ENCODE results near the gene HSPA4L. TPM values are rescaled to one million over a fixed set of nuclear protein-coding genes. Genes with fewer than 3 reads are reported as not detected.
A peak's percentile ranks its signal among the peaks of the same experiment; 100 is the strongest.

HSPA4L gene
- total RNA-seq, 6 experiments from 2014 or later: 1.8 to 14.9 (median 13.0) TPM

DNA sequence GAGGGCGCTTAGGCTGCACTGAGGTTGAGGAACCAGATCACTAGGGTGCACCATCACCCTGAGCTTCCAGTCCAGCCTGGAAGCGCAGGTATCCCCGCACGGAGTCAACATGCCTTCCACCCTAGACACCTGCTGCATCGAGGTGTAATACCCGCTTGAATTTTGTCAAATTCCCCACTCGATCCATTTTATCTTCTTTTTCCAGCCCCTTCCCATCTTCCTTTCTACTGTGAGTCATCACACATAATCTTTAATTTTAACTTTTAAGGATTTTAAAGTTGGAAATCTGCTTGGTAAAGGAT, 99.4 kb downstream of the HSPA4L start:
- no peaks in the 10 kb centered on the region for H3K36me3 ChIP-seq
- H3K4me1 ChIP-seq: peaks cover 0 to 5% (median 0%) of the 10 kb centered on the region in 4 donors
- peak overlapping the region; percentile 69 to 82 (median 69) for H3K4me3 ChIP-seq
- no peak overlapping the region for H3K27ac ChIP-seq
- TF ChIP-seq, protein P1, sequence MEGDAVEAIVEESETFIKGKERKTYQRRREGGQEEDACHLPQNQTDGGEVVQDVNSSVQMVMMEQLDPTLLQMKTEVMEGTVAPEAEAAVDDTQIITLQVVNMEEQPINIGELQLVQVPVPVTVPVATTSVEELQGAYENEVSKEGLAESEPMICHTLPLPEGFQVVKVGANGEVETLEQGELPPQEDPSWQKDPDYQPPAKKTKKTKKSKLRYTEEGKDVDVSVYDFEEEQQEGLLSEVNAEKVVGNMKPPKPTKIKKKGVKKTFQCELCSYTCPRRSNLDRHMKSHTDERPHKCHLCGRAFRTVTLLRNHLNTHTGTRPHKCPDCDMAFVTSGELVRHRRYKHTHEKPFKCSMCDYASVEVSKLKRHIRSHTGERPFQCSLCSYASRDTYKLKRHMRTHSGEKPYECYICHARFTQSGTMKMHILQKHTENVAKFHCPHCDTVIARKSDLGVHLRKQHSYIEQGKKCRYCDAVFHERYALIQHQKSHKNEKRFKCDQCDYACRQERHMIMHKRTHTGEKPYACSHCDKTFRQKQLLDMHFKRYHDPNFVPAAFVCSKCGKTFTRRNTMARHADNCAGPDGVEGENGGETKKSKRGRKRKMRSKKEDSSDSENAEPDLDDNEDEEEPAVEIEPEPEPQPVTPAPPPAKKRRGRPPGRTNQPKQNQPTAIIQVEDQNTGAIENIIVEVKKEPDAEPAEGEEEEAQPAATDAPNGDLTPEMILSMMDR (IDR thresholded peaks at IDR 0.05): peak in 2 of 4 donors; percentile 6 to 16
- TF ChIP-seq POLR2A (IDR thresholded peaks at IDR 0.05): no peak
- no peaks in the 10 kb centered on the region for H3K9me3 ChIP-seq
- peak in 1 of 3 donors; percentile 46 for DNase-seq
- ATAC-seq: peak; percentile 67 to 78 (median 72)
- H3K27me3 ChIP-seq: no peaks in the 10 kb centered on the region
- intact Hi-C loops (cut with DNase I): no loop called here
- 1% methylated on average over 6 of the region's 7 CpGs for WGBS (ENCODE audit: insufficient coverage, low coverage, low lambda C conversion rate, missing lambda C conversion rate)

DNA sequence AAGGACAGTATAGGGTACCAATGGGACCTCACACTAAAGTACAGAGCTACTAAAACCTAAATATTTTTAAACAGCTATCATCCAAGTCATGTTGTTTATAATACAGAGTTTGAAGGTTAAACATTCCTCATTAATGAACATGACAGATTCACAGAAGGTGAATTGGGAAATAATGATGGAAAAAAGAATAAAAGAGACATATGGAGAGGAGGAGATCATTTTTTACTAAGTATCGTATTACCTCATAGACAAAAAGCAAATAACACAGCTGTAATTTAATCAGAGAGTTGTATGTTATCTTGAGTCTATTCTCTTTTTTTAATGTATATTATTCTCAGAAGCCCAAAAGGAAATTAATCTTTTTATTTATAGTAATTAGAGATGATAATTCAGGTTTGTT, 106.4 kb downstream of the HSPA4L start:
- TF ChIP-seq, protein P1 (IDR thresholded peaks at IDR 0.05): no peak
- no peak for TF ChIP-seq POLR2A (IDR thresholded peaks at IDR 0.05)
- no peak for ATAC-seq
- no peak overlapping the region for H3K27ac ChIP-seq
- H3K4me1 ChIP-seq: no peaks in the 10 kb centered on the region
- no peaks in the 10 kb centered on the region for H3K9me3 ChIP-seq
- intact Hi-C loops (cut with DNase I): no loop called here
- DNase-seq: no peak
- no peaks in the 10 kb centered on the region for H3K27me3 ChIP-seq
- H3K36me3 ChIP-seq: no peaks in the 10 kb centered on the region
- 100% methylated on average over 1 of the region's 1 CpG for WGBS (ENCODE audit: insufficient coverage, low coverage, low lambda C conversion rate, missing lambda C conversion rate)
- no peak overlapping the region for H3K4me3 ChIP-seq

DNA sequence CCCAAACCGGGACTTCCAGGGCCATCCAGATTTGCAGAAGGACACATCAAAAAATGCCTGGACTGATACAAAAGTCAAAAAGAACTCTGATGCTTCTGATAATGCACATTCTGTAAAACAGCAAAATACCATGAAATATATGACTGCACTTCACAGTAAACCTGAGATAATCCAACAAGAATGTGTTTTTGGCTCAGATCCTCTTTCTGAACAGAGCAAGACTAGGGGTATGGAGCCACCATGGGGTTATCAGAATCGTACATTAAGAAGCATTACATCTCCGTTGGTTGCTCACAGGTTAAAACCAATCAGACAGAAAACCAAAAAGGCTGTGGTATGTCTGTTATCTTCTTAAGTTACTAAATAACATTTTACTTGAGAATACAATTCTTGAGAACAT, 107.8 kb downstream of the HSPA4L start:
- Histone ChIP-seq H3K9me3 (no peaks in the 10 kb centered on the region), H3K36me3 (no peaks in the 10 kb centered on the region), H3K27ac (no peak overlapping the region), H3K4me3 (no peak overlapping the region), H3K4me1 (no peaks in the 10 kb centered on the region), H3K27me3 (no peaks in the 10 kb centered on the region)
- DNase-seq: no peak
- no peak for TF ChIP-seq POLR2A (IDR thresholded peaks at IDR 0.05)
- TF ChIP-seq, protein P1 (IDR thresholded peaks at IDR 0.05): no peak
- WGBS (ENCODE audit: insufficient coverage, low coverage, low lambda C conversion rate, missing lambda C conversion rate): 76% methylated on average over 3 of the region's 3 CpGs
- intact Hi-C loops (cut with DNase I): no loop called here
- ATAC-seq: no peak

Other genes with a start within 250 kb of the HSPA4L start
- 1 to 10 TPM; 1.1 to 2.0 (median 1.3) TPM for gene INTU, start 149.4 kb upstream of the HSPA4L start, total RNA-seq
- gene SLC25A31, start 51.9 kb upstream of the HSPA4L start, total RNA-seq: not detected
- gene PLK4, start 98.6 kb downstream of the HSPA4L start, total RNA-seq: 1 to 10 TPM in 2 of 6 experiments, under 1 TPM in 4; 0.29 to 1.4 (median 0.93) TPM
- 10 to 100 TPM in 4 of 6 experiments, 1 to 10 TPM in 2; 9.4 to 17.1 (median 13.3) TPM for gene MFSD8, start 182.9 kb downstream of the HSPA4L start, total RNA-seq
- 10 to 100 TPM in 3 of 6 experiments, 1 to 10 TPM in 3; 8.3 to 12.2 (median 10.2) TPM for gene ABHD18, start 183.1 kb downstream of the HSPA4L start, total RNA-seq

Data from right lobe of liver (tissue), 6 donors.